B cell (primary cell): ENCODE measurements around the gene PALB2.
"Not testable (repeated sequence)": the region's sequence is repeated elsewhere in the genome, so short reads cannot be mapped to it uniquely, and the experiment has no call there.

ENCODE experiments used
- EZH2 ChIP-seq: IDR thresholded peaks from 2 replicates; pipeline ENCODE4 v1.6.1; 2012; ENCODE audit warnings: borderline replicate concordance, low read depth, mild to moderate bottlenecking, moderate library complexity, low read length; ENCODE audit not compliant: insufficient read depth, poor library complexity, severe bottlenecking
- TF ChIP-seq, protein P1 (sequence below): fragments of 200-600 bp; IDR thresholded peaks from one replicate; pipeline ENCODE4 v1.8.0; 2022; ENCODE audit warnings: antibody characterized with exemption, mild to moderate bottlenecking

GRCh38 chr16:23631874-23632273 lies 9.2 kb downstream of the PALB2 start:
- TF ChIP-seq, protein P1, sequence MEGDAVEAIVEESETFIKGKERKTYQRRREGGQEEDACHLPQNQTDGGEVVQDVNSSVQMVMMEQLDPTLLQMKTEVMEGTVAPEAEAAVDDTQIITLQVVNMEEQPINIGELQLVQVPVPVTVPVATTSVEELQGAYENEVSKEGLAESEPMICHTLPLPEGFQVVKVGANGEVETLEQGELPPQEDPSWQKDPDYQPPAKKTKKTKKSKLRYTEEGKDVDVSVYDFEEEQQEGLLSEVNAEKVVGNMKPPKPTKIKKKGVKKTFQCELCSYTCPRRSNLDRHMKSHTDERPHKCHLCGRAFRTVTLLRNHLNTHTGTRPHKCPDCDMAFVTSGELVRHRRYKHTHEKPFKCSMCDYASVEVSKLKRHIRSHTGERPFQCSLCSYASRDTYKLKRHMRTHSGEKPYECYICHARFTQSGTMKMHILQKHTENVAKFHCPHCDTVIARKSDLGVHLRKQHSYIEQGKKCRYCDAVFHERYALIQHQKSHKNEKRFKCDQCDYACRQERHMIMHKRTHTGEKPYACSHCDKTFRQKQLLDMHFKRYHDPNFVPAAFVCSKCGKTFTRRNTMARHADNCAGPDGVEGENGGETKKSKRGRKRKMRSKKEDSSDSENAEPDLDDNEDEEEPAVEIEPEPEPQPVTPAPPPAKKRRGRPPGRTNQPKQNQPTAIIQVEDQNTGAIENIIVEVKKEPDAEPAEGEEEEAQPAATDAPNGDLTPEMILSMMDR: not testable (repeated sequence)
- not testable (repeated sequence) for TF ChIP-seq EZH2
